Osteocyte (in vitro differentiated cells): Measurements from ENCODE around the gene TSG101. TPM values are rescaled to one million over a fixed set of nuclear protein-coding genes. Genes with fewer than 3 reads are reported as not detected.

Experiments used
- DNase-seq: peaks from one replicate; pipeline ENCODE4 v3.0.0; 2021; ENCODE audit warnings: mixed read lengths; ENCODE audit not compliant: unreplicated experiment; ENCODE audit errors: extremely low spot score
- H3K27ac Mint-ChIP-seq: one replicate; pipeline ENCODE4 v1.8.0; 2021; ENCODE audit warnings: mild to moderate bottlenecking, mixed read lengths; ENCODE audit not compliant: unreplicated experiment
- H3K27me3 Mint-ChIP-seq: one replicate; pipeline ENCODE4 v1.8.0; 2021; ENCODE audit warnings: mixed read lengths; ENCODE audit not compliant: unreplicated experiment
- H3K36me3 Mint-ChIP-seq: one replicate; pipeline ENCODE4 v1.8.0; 2021; ENCODE audit warnings: mixed read lengths; ENCODE audit not compliant: unreplicated experiment
- H3K4me1 Mint-ChIP-seq: one replicate; pipeline ENCODE4 v1.8.0; 2021; ENCODE audit warnings: mixed read lengths; ENCODE audit not compliant: unreplicated experiment
- H3K4me3 Mint-ChIP-seq: one replicate; pipeline ENCODE4 v1.8.0; 2021; ENCODE audit warnings: mild to moderate bottlenecking, moderate library complexity, mixed read lengths; ENCODE audit not compliant: unreplicated experiment
- H3K9me3 Mint-ChIP-seq: one replicate; pipeline ENCODE4 v1.8.0; 2021; ENCODE audit warnings: mixed read lengths; ENCODE audit not compliant: unreplicated experiment
- CTCF ChIP-seq: fragments of 200-600 bp; sonication (generic); IDR thresholded peaks from 2 replicates; pipeline ENCODE4 v1.5.0; 2021; ENCODE audit warnings: antibody characterized with exemption, mild to moderate bottlenecking, moderate library complexity
- total RNA-seq: library from RNA; stranded (reverse); gene quantifications from 2 replicates; pipeline ENCODE4 v1.2.1, GENCODE V29; 2021

TSG101 gene
- total RNA-seq, 1 donor from 2014 or later: 81.4 TPM

- DNase-seq: no peak
- no peaks in the 10 kb centered on the region for H3K36me3 Mint-ChIP-seq
- no peak for TF ChIP-seq CTCF
- H3K27me3 Mint-ChIP-seq: no peaks in the 10 kb centered on the region
- H3K4me3 Mint-ChIP-seq: no peak overlapping the region
- H3K9me3 Mint-ChIP-seq: no peaks in the 10 kb centered on the region
- H3K27ac Mint-ChIP-seq: no peak overlapping the region
- H3K4me1 Mint-ChIP-seq: peaks cover 4% of the 10 kb centered on the region
Observed at GRCh38 chr11:18452927-18453326, 73.8 kb downstream of the TSG101 start.

- Mint-ChIP-seq H3K27me3 (no peaks in the 10 kb centered on the region), H3K4me1 (peaks cover 4% of the 10 kb centered on the region), H3K4me3 (no peak overlapping the region), H3K9me3 (no peaks in the 10 kb centered on the region), H3K36me3 (no peaks in the 10 kb centered on the region), H3K27ac (no peak overlapping the region)
- DNase-seq: no peak
- no peak for TF ChIP-seq CTCF
Observed at GRCh38 chr11:18449251-18449650, 77.5 kb downstream of the TSG101 start.

GRCh38 chr11:18438691-18439090 lies 88.1 kb downstream of the TSG101 start:
- no peaks in the 10 kb centered on the region for H3K36me3 Mint-ChIP-seq
- peaks cover 6% of the 10 kb centered on the region for H3K9me3 Mint-ChIP-seq
- no peak for DNase-seq
- no peaks in the 10 kb centered on the region for H3K27me3 Mint-ChIP-seq
- no peak overlapping the region for H3K4me3 Mint-ChIP-seq
- no peak overlapping the region for H3K27ac Mint-ChIP-seq
- no peak for TF ChIP-seq CTCF
- no peaks in the 10 kb centered on the region for H3K4me1 Mint-ChIP-seq

Other genes with a start within 250 kb of the TSG101 start
- 68.9 and 76.3 TPM in 2 replicates for gene HPS5, start 204.8 kb downstream of the TSG101 start, total RNA-seq
- gene GTF2H1, start 204.4 kb downstream of the TSG101 start, total RNA-seq: 91.1 and 95.1 TPM in 2 replicates
- gene LDHA, start 132.4 kb downstream of the TSG101 start, total RNA-seq: 485 and 491 TPM in 2 replicates
- gene LDHC, start 114.6 kb downstream of the TSG101 start, total RNA-seq: not detected in 2 replicates
- gene LDHAL6A, start 71.1 kb downstream of the TSG101 start, total RNA-seq: not detected in 2 replicates
- 21.2 and 24.5 TPM in 2 replicates for gene UEVLD, start 61.8 kb upstream of the TSG101 start, total RNA-seq
- 3.0 and 4.5 TPM in 2 replicates for gene MISFA, start 72.8 kb upstream of the TSG101 start, total RNA-seq
- 16.4 and 19.5 TPM in 2 replicates for gene SPTY2D1, start 107.4 kb upstream of the TSG101 start, total RNA-seq
- gene TMEM86A, start 171.8 kb upstream of the TSG101 start, total RNA-seq: 5.2 and 7.6 TPM in 2 replicates
- gene IGSF22, start 199.2 kb upstream of the TSG101 start, total RNA-seq: not detected in 2 replicates